HG03196 (cell line): ENCODE data around the gene PRSS21.

Experiments used
- ATAC-seq: cut with Tn5 transposase; IDR thresholded peaks from one replicate; pipeline ENCODE4 v1.9.1; 2021; ENCODE audit not compliant: unreplicated experiment

Gene PRSS21

GRCh38 chr16:2804728-2805127 is 12.3 kb upstream of the PRSS21 start:
- no peak for ATAC-seq

GRCh38 chr16:2806286-2806685 is 10.8 kb upstream of the PRSS21 start:
- ATAC-seq = no peak

- ATAC-seq = no peak
Observed at GRCh38 chr16:2808181-2808580, 8.9 kb upstream of the PRSS21 start.

- no peak for ATAC-seq
Observed at GRCh38 chr16:2809149-2809760, 7.8 kb upstream of the PRSS21 start.

GRCh38 chr16:2810651-2811050 is 6.4 kb upstream of the PRSS21 start:
- no peak for ATAC-seq

GRCh38 chr16:2811703-2812471 is 5.2 kb upstream of the PRSS21 start:
- no peak for ATAC-seq

GRCh38 chr16:2813771-2814221 is 3.2 kb upstream of the PRSS21 start:
- ATAC-seq = no peak

GRCh38 chr16:2814551-2815298 is 2.3 kb upstream of the PRSS21 start:
- ATAC-seq = no peak

GRCh38 chr16:2815299-2815771 is 1.7 kb upstream of the PRSS21 start:
- no peak for ATAC-seq

- no peak for ATAC-seq
Observed at GRCh38 chr16:2817340-2818271, 569 bp downstream of the PRSS21 start.

GRCh38 chr16:2818272-2818876 is 1.3 kb downstream of the PRSS21 start:
- no peak for ATAC-seq

- no peak for ATAC-seq
Observed at GRCh38 chr16:2819179-2819938, 2.3 kb downstream of the PRSS21 start.

- no peak for ATAC-seq
Observed at GRCh38 chr16:2819939-2820835, 3.1 kb downstream of the PRSS21 start.

GRCh38 chr16:2820836-2821486 is 3.9 kb downstream of the PRSS21 start:
- no peak for ATAC-seq

- no peak for ATAC-seq
Observed at GRCh38 chr16:2821487-2822157, 4.6 kb downstream of the PRSS21 start.

- no peak for ATAC-seq
Observed at GRCh38 chr16:2822158-2822495, 5.1 kb downstream of the PRSS21 start.

- no peak for ATAC-seq
Observed at GRCh38 chr16:2822496-2822895, 5.5 kb downstream of the PRSS21 start.

- no peak for ATAC-seq
Observed at GRCh38 chr16:2824626-2825025, 7.6 kb downstream of the PRSS21 start.
